GM19025 (cell line): ENCODE results near the gene ZNF492.
"Not testable (repeated sequence)": the region's sequence is repeated elsewhere in the genome, so short reads cannot be mapped to it uniquely, and the experiment has no call there.

Experiments
- ATAC-seq: cut with Tn5 transposase; IDR thresholded peaks from one replicate; pipeline ENCODE4 v1.9.1; 2021; ENCODE audit warnings: mild to moderate bottlenecking, low read depth, moderate library complexity; ENCODE audit not compliant: unreplicated experiment

Gene ZNF492

DNA sequence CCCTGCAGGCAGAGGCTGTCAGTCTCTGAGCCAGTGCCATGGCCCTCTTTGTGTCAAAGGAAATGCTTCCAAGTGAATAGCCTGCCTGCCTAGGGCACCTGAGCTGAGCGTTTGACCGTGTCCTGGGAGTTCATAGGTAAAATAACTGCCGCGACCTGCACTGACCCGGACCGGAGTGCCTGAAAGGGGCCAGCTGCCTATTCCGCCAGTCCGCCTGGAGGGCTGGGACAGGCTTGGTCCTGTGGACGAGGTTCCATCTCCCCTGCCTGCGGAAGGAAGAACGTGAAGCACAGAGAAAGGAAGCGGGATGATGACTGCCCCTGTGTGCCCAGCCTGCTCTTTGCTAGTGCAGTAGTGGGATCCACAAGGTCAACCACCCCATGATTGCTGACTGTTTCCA lies 17.5 kb upstream of the ZNF492 start:
- no peak for ATAC-seq

DNA sequence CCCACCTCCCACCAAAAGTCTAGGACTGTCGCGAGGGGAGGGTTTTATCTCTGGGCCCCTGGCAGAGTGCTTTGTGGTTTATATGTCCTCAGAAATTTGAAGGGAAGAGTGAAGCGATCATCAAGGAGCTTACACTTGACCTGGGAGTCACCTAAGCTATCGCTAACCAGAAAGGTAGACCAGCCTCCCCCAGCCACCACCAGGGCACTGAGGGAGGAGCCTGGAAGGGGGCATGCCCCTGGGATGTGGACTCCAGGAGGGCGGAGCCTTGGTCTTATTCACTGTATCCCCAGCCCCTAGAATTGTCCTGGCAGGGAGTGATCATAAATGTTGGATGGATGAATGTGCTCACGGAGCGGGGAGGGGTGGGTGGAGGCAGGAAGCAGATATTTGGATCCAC lies 16.9 kb upstream of the ZNF492 start:
- not testable (repeated sequence) for ATAC-seq

- ATAC-seq: no peak
Observed at GRCh38 chr19:22617614-22618320, 16.4 kb upstream of the ZNF492 start.

DNA sequence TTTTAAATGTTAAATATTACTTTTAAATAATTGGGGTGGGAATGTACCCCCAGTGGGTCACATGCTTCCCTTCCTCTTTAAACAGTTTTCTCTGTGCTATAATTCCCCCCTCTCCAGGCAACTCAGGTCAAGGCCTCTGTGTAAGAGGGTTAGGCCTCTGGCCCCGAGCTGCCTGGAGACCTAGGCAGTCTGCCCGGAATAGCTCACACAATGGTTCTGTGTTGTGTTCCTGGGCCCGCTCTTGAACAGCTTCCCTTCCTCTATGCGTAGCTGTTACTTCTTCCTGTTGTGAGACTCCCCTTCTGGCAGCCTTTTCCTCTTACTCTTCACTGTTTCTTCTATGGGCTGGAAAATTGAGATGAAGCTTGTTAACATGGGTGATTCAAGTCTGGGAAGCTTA lies 14.8 kb upstream of the ZNF492 start:
- no peak for ATAC-seq

DNA sequence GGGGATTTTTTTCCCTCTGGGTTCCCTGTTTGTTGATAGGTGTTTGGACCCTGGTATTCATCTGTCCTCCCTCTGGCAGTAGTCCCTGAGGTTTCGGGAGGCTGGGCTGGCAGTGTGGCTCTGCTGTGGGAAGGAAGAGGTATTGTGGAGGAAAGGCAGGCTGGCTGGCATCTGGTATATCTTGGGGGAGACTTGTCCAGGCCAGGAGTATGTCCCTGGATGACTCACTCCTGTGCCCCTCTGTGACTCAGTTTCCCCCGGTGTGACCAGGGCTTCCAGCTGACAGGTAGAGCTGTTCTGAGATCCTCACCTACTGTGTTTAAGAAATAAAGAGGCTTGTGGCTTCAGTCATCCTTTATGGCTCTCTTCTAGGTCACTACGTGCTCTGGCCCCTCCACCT lies 14.2 kb upstream of the ZNF492 start:
- ATAC-seq: no peak

DNA sequence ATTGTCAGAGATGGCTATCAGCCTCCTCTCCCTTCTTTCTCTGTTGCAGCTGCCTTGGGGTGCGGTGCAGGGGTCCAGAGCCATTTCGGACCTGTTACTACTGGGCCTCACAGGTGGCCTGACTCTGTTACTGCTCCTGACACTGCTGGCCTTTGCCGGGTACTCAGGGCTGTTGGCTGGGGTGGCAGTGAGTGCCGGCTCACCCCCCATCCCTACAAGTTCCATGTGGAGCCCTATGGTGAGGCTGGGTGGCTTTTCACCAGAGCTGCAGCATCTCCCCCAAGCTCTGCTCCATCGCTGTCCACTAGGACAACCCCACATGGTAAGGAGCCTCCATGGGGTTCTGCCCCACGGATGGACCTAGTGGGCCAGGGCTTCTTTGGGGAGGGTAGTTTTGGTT lies 13.7 kb upstream of the ZNF492 start:
- ATAC-seq: no peak

DNA sequence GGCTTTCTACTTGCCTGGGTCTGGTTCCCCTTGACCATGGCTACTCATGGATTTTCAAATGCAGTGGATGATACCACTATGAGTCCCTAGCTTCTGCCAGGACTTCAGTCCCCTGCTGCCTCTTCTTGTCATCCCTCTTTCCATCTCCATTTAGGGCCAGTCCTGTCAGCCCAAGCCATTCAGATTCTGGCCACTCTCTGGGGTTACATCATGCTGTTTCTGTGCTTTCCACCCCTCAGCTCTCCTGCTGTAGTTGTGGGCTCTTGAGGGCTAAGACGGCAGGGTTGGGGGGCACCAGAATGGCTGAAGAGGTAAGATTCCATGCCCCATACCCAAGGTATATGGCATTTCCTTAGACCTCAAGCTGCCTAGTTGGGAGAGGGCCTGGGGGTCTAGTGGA lies 13.2 kb upstream of the ZNF492 start:
- no peak for ATAC-seq

GRCh38 chr19:22622020-22622419 lies 12.1 kb upstream of the ZNF492 start:
- no peak for ATAC-seq

- no peak for ATAC-seq
Observed at GRCh38 chr19:22622901-22623840, 11.0 kb upstream of the ZNF492 start.

- ATAC-seq: no peak
Observed at GRCh38 chr19:22623841-22624221, 10.3 kb upstream of the ZNF492 start.

GRCh38 chr19:22625266-22626035 lies 8.7 kb upstream of the ZNF492 start:
- ATAC-seq: no peak

DNA sequence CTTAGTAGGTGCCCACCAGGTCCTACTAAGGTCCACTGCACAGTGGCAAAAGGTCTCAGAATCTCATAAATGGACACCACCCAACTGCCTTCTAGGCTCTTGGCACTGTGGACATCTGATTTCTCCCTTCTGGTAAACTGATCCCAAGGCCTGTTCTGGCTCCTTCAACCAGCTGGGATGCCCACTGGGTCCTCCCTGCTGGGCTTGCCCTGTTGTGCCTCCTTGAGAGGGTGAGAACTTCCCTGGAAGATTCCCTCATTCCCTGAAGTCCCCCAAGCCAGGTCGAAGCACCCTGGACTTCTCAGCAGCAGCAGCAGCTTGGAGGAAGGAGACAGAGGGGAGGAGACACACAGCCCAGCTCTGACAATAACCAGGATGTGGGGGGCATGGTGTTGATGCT lies 6.6 kb upstream of the ZNF492 start:
- ATAC-seq: no peak

DNA sequence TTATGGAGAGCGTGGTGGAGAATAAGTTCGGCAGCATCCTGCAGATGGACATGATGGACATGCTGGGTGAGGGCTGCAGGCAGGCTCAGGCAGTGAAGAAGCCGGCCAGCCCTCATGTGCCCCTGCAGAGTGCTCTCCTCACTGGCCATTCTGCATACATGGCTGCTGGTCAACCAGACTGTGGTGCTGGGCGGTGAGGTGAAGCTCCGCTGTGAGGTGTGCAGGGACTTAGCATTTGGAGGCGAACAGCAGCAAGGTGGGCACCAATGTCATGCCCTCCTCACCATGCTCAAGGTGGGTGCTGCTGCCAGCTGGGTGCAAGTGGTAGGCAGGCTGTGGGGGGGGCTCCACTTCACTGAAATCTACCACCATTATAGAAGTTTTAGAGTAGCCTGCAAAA lies 5.7 kb upstream of the ZNF492 start:
- no peak for ATAC-seq

DNA sequence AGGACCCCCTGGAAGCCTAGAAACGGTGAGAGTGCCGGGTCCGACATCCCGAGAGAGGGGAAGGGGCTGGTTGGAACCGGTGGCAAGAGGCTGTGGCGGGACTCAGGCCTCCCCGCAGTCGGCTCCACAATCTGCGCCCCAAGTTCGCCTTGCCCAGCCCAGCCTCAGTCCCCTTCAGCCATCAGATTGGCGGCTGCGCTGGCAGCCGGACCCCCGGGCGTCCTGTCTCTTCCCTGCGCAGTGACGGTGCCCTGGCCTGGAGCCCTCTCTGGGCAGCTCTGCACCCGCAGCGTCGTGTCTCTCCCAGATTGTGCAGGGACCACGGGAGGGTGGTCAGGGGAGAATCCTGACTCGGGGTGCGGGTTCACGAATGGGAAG lies 315 bp downstream of the ZNF492 start:
- no peak for ATAC-seq

DNA sequence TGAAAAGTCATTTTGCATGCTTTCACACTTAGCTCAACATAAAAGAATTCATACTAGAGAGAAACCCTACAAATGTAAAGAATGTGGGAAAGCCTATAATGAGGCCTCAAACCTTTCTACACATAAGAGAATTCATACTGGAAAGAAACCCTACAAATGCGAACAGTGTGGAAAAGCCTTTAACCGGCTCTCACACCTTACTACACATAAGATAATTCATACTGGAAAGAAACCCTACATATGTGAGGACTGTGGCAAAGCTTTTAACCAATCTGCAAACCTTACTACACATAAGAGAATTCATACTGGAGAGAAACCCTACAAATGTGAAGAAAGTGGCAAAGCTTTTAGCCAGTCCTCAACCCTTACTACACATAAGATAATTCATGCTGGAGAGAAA lies 51.4 kb downstream of the ZNF492 start:
- not testable (repeated sequence) for ATAC-seq

DNA sequence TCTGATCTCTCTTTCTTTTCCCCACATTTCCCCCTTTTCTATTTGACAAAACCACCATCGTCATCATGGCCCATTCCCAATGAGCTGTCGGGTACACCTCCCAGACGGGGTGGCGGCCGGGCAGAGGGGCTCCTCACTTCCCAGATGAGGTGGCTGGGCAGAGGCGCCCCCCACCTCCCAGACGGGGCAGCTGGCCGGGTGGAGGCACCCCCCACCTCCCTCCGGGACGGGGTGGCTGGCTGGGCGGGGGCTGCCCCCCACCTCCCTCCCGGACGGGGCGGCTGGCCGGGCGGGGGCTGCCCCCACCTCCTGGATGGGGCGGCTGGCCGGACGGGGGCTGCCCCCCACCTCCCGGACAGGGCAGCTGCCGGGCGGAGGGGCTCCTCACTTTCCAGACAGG lies 68.5 kb downstream of the ZNF492 start:
- ATAC-seq: not testable (repeated sequence)

DNA sequence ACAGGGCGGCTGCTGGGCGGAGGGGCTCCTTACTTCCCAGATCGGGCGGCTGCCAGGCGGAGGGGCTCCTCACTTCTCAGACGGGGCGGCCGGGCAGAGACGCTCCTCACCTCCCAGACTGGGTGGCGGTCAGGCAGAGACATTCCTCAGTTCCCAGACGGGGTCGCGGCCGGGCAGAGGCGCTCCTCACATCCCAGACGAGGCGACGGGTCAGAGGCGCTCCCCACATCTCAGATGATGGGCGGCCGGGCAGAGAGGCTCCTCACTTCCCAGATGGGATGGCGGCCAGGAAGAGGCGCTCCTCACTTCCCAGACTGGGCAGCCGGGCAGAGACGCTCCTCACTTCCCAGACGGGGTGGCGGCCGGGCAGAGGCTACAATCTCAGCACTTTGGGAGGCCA lies 69.0 kb downstream of the ZNF492 start:
- ATAC-seq: not testable (repeated sequence)

DNA sequence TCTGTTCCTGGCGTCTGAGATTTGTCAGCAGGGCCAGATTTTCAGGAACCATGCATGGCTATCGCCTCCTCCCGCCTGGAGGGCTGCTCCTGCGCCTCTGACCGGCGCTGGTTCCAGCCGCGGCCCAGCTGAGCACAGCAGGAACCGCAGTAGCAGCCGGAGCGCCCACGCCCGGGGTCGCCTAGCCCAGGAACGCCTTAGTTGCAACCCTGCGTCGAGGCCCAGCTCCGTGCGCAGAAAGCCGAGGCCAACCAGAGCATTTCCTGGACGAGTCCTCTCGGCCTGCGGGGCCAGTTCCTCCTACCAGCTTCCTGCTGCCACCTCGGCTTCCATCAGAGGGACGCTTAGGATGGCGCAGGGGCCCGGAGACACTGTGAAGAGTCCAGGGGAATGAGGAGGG lies 74.9 kb downstream of the ZNF492 start:
- ATAC-seq: no peak
